Hepatocyte (in vitro differentiated cells): ENCODE data around the gene CTNNA2.

Source experiments
- CTCF ChIP-seq: fragments of 200-600 bp; sonication (generic); IDR thresholded peaks from 2 replicates; pipeline ENCODE4 v1.5.1; 2016; ENCODE audit warnings: antibody characterized with exemption, mild to moderate bottlenecking; ENCODE audit not compliant: poor library complexity
- EZH2 ChIP-seq: fragments of 200-600 bp; sonication (generic); IDR thresholded peaks from 2 replicates; pipeline ENCODE4 v1.6.1; 2016; ENCODE audit warnings: antibody characterized with exemption, mild to moderate bottlenecking, borderline replicate concordance

GRCh38 chr2:80167284-80167808 lies 654.5 kb downstream of the CTNNA2 start:
- TF ChIP-seq CTCF (no peak), EZH2 (no peak)
